C4-2B (cell line): ENCODE results near the gene DEFB127.

Experiments
- H3K27ac ChIP-seq: fragments of 450-650 bp; 2 replicates; pipeline ENCODE4 v1.5.1; 2017
- ZFX ChIP-seq: fragments of 450-650 bp; IDR thresholded peaks from 2 replicates; pipeline ENCODE4 v1.6.1; 2017
- TF ChIP-seq, protein P1 (sequence below): fragments of 450-650 bp; conservative IDR thresholded peaks from 2 replicates; pipeline ENCODE4 v1.5.1; 2017; ENCODE audit warnings: mild to moderate bottlenecking

The DEFB127 gene

DNA sequence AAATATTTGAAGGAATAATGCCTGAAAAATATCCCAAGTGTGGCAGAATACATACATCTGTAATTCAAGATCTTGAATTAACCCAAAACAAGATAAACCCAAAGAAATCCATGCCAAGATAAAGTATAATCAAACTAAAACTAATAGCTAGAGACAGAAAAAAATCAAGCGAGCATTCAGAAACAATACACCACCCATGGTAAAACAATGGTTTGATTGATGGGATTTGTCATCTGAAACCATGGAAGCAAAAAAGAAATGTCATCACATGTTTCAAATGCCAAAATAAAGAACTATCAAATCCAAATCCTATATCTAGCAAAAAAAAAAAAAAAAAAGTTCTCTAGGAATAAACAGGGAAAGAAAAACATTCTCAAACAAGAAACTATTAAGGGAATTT lies 5.1 kb upstream of the DEFB127 start:
- no peak overlapping the region for H3K27ac ChIP-seq
- no peak for TF ChIP-seq ZFX
- TF ChIP-seq, protein P1, sequence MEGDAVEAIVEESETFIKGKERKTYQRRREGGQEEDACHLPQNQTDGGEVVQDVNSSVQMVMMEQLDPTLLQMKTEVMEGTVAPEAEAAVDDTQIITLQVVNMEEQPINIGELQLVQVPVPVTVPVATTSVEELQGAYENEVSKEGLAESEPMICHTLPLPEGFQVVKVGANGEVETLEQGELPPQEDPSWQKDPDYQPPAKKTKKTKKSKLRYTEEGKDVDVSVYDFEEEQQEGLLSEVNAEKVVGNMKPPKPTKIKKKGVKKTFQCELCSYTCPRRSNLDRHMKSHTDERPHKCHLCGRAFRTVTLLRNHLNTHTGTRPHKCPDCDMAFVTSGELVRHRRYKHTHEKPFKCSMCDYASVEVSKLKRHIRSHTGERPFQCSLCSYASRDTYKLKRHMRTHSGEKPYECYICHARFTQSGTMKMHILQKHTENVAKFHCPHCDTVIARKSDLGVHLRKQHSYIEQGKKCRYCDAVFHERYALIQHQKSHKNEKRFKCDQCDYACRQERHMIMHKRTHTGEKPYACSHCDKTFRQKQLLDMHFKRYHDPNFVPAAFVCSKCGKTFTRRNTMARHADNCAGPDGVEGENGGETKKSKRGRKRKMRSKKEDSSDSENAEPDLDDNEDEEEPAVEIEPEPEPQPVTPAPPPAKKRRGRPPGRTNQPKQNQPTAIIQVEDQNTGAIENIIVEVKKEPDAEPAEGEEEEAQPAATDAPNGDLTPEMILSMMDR = no peak

DNA sequence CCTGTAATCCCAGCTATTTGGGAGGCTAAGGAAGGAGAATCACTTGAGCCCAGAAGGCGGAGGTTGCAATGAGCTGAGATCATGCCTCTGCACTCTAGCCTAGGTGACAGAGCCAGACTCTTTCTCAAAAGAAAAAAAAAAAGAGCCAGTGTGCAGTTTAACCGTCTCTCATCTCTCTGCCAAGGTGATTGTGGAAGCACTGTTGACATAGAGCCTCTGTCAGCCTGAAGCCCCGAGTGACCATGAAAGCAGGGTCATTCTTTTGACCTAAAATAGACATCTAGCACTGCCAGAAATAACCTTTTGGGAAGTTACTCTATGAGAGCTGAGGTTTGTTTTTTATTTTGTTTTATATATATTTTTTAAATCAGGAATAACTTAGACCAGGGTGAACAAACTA lies 7.4 kb downstream of the DEFB127 start:
- TF ChIP-seq, protein P1 = no peak
- no peak for TF ChIP-seq ZFX

DNA sequence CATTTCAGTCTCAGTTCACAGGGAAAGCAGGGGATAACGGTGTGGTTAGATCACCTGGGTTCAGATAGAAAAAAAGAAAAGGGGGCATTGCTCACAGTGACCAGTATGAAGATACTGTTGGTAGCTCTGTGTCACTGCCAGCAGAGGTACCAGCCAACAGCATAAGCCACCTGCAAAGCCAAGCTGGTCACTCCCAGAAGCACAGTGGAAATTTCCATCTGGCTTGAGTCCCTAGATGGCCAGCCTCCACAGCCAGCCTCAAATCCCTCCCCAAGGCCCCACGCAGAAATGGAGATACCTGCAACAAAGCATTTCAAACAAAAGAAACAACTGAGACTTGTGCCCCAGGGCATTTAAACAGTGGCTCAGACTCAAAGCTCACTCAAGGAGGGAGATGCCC lies 11.6 kb downstream of the DEFB127 start:
- TF ChIP-seq, protein P1 = no peak
- no peak for TF ChIP-seq ZFX
- H3K27ac ChIP-seq = no peak overlapping the region

More for the DNA sequence above, 7.4 kb downstream of the DEFB127 start:
- H3K27ac ChIP-seq = no peak overlapping the region

DNA sequence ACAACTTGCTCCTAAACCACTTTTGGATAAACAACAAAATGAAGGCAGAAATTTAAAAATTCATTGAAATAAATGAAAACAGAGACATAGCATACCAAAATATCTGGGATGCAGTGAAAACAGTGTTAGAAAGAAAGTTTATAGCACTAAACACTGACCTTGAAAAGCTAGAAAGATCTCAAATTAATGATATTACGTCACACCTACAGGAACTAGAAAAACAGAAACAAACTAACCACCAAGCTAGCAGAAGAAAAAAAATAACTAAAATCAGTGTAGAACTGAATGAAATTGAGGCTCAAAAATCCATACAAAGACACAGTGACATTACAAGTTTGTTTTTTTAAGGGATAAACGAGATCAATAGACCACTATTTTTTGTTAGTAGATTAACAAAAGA lies 27.0 kb downstream of the DEFB127 start:
- no peak overlapping the region for H3K27ac ChIP-seq
- TF ChIP-seq ZFX = no peak
- TF ChIP-seq, protein P1 = no peak

DNA sequence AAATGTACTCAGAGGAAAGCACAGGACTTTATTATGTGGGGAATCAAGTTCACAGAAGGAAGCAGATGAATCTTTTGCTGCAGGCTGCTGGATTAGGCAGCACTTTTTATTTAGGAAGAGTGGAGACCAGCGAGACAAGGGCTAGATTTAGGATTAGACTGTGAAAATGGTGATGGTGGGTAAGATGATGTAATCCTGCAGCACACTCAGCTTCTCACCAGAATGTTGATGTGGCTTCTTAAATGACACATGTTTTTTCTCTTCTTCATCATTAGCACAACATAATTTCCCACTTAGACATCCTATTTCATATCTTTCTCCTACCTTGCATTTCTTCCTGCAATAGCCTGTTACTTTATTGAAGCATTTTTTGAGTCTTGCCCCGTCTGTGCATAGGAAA lies 30.5 kb downstream of the DEFB127 start:
- TF ChIP-seq, protein P1 = no peak
- no peak for TF ChIP-seq ZFX
- H3K27ac ChIP-seq = no peak overlapping the region

DNA sequence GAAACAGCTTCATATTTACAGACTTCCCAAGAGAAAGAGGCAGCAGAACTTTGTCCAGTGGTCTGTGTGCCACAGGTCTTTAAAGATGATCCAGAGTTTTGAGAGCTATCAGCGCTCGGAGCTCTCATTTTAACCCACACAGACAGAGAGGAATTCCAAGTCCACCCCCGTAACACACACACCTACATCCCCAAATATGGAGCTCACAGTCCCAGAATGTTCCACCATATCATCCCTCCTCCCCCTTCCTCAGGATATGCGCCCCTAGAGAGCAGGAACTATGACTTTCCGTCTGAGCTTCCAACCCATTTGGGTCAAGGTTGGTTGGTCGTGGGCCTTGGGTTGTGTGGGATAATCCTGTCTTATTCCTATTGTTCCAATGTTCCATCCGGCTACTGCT lies 32.4 kb downstream of the DEFB127 start, which contains the start of gene DEFB128:
Gene DEFB128, minus strand, starts transcription at position 101 of the 400 bp plus-strand sequence. Its CDS starts 88 bp downstream, at position 13.
- H3K27ac ChIP-seq = no peak within 1 kb of the TSS
- TF ChIP-seq ZFX = no peak
- TF ChIP-seq, protein P1 = no peak

DNA sequence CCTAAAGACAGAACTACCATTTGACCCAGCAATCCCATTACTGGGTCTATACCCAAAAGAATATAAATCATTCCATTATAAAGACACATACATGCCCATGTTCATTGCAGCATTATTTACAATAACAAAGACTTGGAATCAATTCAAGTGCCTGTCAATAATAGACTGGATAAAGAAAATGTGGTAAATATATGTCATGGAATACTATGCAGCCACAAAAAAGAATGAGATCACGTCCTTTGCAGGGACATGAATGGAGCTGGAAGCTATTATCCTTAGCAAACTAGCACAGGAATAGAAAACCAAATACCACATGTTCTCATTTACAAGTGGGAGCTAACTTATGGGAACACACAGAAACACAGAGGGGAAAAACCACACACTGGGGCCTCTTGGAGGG lies 41.0 kb downstream of the DEFB127 start:
- no peak overlapping the region for H3K27ac ChIP-seq
- TF ChIP-seq, protein P1 = no peak
